ENCODE results near the gene COL24A1.

GRCh38 chr1:86062453-86062852 lies 94.1 kb downstream of the COL24A1 start:
- no peak for TF ChIP-seq POLR2A (IDR thresholded peaks at IDR 0.05; ENCODE audit: low read depth, low read length)
- TF ChIP-seq, protein P1, sequence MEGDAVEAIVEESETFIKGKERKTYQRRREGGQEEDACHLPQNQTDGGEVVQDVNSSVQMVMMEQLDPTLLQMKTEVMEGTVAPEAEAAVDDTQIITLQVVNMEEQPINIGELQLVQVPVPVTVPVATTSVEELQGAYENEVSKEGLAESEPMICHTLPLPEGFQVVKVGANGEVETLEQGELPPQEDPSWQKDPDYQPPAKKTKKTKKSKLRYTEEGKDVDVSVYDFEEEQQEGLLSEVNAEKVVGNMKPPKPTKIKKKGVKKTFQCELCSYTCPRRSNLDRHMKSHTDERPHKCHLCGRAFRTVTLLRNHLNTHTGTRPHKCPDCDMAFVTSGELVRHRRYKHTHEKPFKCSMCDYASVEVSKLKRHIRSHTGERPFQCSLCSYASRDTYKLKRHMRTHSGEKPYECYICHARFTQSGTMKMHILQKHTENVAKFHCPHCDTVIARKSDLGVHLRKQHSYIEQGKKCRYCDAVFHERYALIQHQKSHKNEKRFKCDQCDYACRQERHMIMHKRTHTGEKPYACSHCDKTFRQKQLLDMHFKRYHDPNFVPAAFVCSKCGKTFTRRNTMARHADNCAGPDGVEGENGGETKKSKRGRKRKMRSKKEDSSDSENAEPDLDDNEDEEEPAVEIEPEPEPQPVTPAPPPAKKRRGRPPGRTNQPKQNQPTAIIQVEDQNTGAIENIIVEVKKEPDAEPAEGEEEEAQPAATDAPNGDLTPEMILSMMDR (IDR thresholded peaks at IDR 0.05; ENCODE audit: extremely low read depth in 1 of 2, insufficient read depth in 1 of 2, low read depth in 1 of 2, low read length in 2 of 2) = no peak
- TF ChIP-seq POLR2AphosphoS5 (IDR thresholded peaks at IDR 0.05; ENCODE audit: insufficient read depth, low read depth, low read length) = no peak

All from endothelial cell of umbilical vein (primary cell).